PFSK-1 (cell line): ENCODE results near the gene FEM1C.

Experiments
- FOXP2 ChIP-seq: optimal IDR thresholded peaks from 2 replicates; pipeline ENCODE3; 2011; ENCODE audit warnings: borderline replicate concordance, control low read depth, inconsistent platforms; ENCODE audit not compliant: insufficient read depth; ENCODE audit errors: extremely low read length, extremely low read depth
- POLR2AphosphoS5 ChIP-seq: IDR thresholded peaks from 2 replicates; pipeline ENCODE4 v1.6.1; 2012; ENCODE audit warnings: low read depth, mild to moderate bottlenecking, control low read depth, low read length, moderate library complexity
- REST ChIP-seq, 2 experiments: IDR thresholded peaks; 2 replicates each; pipeline versions ENCODE4 v1.6.1 to v1.8.0; 2011 to 2012; ENCODE audit warnings: low read depth in 2 of 2, low read length in 2 of 2, control low read depth in 1 of 2, inconsistent platforms in 1 of 2, mild to moderate bottlenecking in 1 of 2, moderate library complexity in 1 of 2; ENCODE audit not compliant: insufficient read depth in 1 of 2
- SIN3A ChIP-seq: IDR thresholded peaks from 2 replicates; pipeline ENCODE4 v1.6.1; 2012; ENCODE audit warnings: mild to moderate bottlenecking, low read length, moderate library complexity, borderline replicate concordance; ENCODE audit not compliant: insufficient read depth
- TAF1 ChIP-seq: IDR thresholded peaks from 2 replicates; pipeline ENCODE4 v1.6.1; 2012; ENCODE audit warnings: low read length, control low read depth, borderline replicate concordance; ENCODE audit not compliant: insufficient read depth

FEM1C gene

GRCh38 chr5:115514220-115514619 lies 30.4 kb downstream of the FEM1C start:
- TF ChIP-seq SIN3A: no peak
- no peak for TF ChIP-seq FOXP2
- no peak for TF ChIP-seq REST (IDR thresholded peaks at IDR 0.05; ENCODE audit: insufficient read depth in 1 of 2, low read depth in 2 of 2, low read length in 2 of 2)
- TF ChIP-seq TAF1: no peak
- TF ChIP-seq POLR2AphosphoS5: no peak

GRCh38 chr5:115511632-115512031 lies 32.9 kb downstream of the FEM1C start:
- TF ChIP-seq POLR2AphosphoS5 (no peak), TAF1 (no peak), REST (IDR thresholded peaks at IDR 0.05; ENCODE audit: insufficient read depth in 1 of 2, low read depth in 2 of 2, low read length in 2 of 2) (no peak), SIN3A (no peak), FOXP2 (no peak)

- no peak for TF ChIP-seq FOXP2
- no peak for TF ChIP-seq POLR2AphosphoS5
- no peak for TF ChIP-seq REST (IDR thresholded peaks at IDR 0.05; ENCODE audit: insufficient read depth in 1 of 2, low read depth in 2 of 2, low read length in 2 of 2)
- TF ChIP-seq SIN3A: no peak
- TF ChIP-seq TAF1: no peak
Measured at GRCh38 chr5:115510145-115510645, 34.4 kb downstream of the FEM1C start.

- no peak for TF ChIP-seq TAF1
Measured at GRCh38 chr5:115509547-115509946, 35.0 kb downstream of the FEM1C start.

GRCh38 chr5:115507681-115508080 lies 36.9 kb downstream of the FEM1C start:
- TF ChIP-seq REST (IDR thresholded peaks at IDR 0.05; ENCODE audit: insufficient read depth in 1 of 2, low read depth in 2 of 2, low read length in 2 of 2) (no peak), SIN3A (no peak), TAF1 (no peak), FOXP2 (no peak), POLR2AphosphoS5 (no peak)
